ENCODE measurements around the gene ZNF330.

ZNF330 gene

GRCh38 chr4:141244419-141244818, 23.7 kb downstream of the ZNF330 start:
- no peak for TF ChIP-seq REST (IDR thresholded peaks at IDR 0.05; ENCODE audit: low read depth)
- no peak for TF ChIP-seq EP300 (IDR thresholded peaks at IDR 0.05; ENCODE audit: borderline replicate concordance)
- TF ChIP-seq CEBPB (IDR thresholded peaks at IDR 0.05), result no peak
- TF ChIP-seq, protein P1, sequence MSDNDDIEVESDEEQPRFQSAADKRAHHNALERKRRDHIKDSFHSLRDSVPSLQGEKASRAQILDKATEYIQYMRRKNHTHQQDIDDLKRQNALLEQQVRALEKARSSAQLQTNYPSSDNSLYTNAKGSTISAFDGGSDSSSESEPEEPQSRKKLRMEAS (IDR thresholded peaks at IDR 0.05), result no peak
- no peak for TF ChIP-seq RAD21 (IDR thresholded peaks at IDR 0.05; ENCODE audit: low read depth)
- TF ChIP-seq EGR1 (IDR thresholded peaks at IDR 0.05), result no peak
- no peak for TF ChIP-seq TEAD4 (IDR thresholded peaks at IDR 0.05)
- TF ChIP-seq NFIC (IDR thresholded peaks at IDR 0.05), result no peak
- TF ChIP-seq YY1 (IDR thresholded peaks at IDR 0.05; ENCODE audit: low read depth), result no peak
- no peak for TF ChIP-seq TAF1 (IDR thresholded peaks at IDR 0.05; ENCODE audit: low read depth)
- TF ChIP-seq TCF12 (IDR thresholded peaks at IDR 0.05; ENCODE audit: low read depth), result no peak
- TF ChIP-seq FOXM1 (IDR thresholded peaks at IDR 0.05; ENCODE audit: borderline replicate concordance, low read depth), result no peak
- TF ChIP-seq ZBTB7A (IDR thresholded peaks at IDR 0.05; ENCODE audit: low read depth), result no peak

DNA sequence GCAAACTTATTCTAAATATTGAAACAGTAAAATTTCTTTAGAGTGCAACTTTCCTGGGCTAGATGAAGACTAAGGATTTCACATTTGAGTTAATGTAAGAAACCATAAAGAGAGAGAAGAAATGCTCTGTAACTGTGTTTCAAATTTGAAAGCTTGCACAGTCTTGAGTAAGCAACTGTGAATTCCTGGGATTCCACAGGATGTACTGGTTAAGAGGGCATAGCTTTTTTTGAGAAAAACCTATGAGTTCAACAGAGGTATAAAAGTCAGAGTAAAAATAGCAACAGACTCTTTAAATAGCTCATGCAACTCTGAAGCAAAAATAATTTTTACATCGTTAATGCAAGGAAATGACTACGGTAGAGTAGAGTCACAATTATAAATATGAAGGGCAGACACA, 25.5 kb downstream of the ZNF330 start:
- TF ChIP-seq USF1 (IDR thresholded peaks at IDR 0.05), result no peak
- TF ChIP-seq TEAD4 (IDR thresholded peaks at IDR 0.05), result peak; percentile 82

GRCh38 chr4:141246683-141247429, 26.2 kb downstream of the ZNF330 start:
- TF ChIP-seq EGR1 (IDR thresholded peaks at IDR 0.05), result no peak
- no peak for TF ChIP-seq NFIC (IDR thresholded peaks at IDR 0.05)
- no peak for TF ChIP-seq CEBPB (IDR thresholded peaks at IDR 0.05)
- no peak for TF ChIP-seq REST (IDR thresholded peaks at IDR 0.05; ENCODE audit: low read depth)
- no peak for TF ChIP-seq TAF1 (IDR thresholded peaks at IDR 0.05; ENCODE audit: low read depth)
- no peak for TF ChIP-seq EP300 (IDR thresholded peaks at IDR 0.05; ENCODE audit: borderline replicate concordance)

DNA sequence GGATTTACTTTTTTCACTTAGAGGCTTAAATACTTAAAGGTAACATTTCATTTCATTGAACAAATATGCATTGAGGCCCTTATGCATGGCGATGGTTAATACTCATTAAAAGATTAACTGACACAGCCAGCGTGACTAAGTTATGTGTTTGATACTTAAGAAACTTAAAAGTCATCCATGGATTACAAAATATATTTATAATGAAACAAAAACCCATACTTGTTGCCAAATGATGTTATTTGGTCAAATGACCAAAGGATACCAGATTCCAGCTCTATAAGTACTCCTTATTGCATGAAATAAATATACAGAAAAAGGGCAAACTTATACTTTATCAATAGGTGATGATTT, 26.7 kb downstream of the ZNF330 start:
- TF ChIP-seq TCF12 (IDR thresholded peaks at IDR 0.05; ENCODE audit: low read depth), result no peak
- TF ChIP-seq FOXM1 (IDR thresholded peaks at IDR 0.05; ENCODE audit: borderline replicate concordance, low read depth), result no peak

- TF ChIP-seq RAD21 (IDR thresholded peaks at IDR 0.05; ENCODE audit: low read depth), result no peak
- TF ChIP-seq EP300 (IDR thresholded peaks at IDR 0.05; ENCODE audit: borderline replicate concordance), result no peak
- TF ChIP-seq EGR1 (IDR thresholded peaks at IDR 0.05), result no peak
- TF ChIP-seq CEBPB (IDR thresholded peaks at IDR 0.05), result no peak
- TF ChIP-seq USF1 (IDR thresholded peaks at IDR 0.05), result no peak
- no peak for TF ChIP-seq TEAD4 (IDR thresholded peaks at IDR 0.05)
- no peak for TF ChIP-seq REST (IDR thresholded peaks at IDR 0.05; ENCODE audit: low read depth)
- no peak for TF ChIP-seq YY1 (IDR thresholded peaks at IDR 0.05; ENCODE audit: low read depth)
- TF ChIP-seq, protein P1 (IDR thresholded peaks at IDR 0.05), result no peak
- no peak for TF ChIP-seq TCF12 (IDR thresholded peaks at IDR 0.05; ENCODE audit: low read depth)
- TF ChIP-seq TAF1 (IDR thresholded peaks at IDR 0.05; ENCODE audit: low read depth), result no peak
- no peak for TF ChIP-seq CREB1 (IDR thresholded peaks at IDR 0.05; ENCODE audit: low read depth)
- TF ChIP-seq FOXM1 (IDR thresholded peaks at IDR 0.05; ENCODE audit: borderline replicate concordance, low read depth), result no peak
- TF ChIP-seq ZBTB7A (IDR thresholded peaks at IDR 0.05; ENCODE audit: low read depth), result no peak
- TF ChIP-seq NFIC (IDR thresholded peaks at IDR 0.05), result no peak
These were observed 27.3 kb downstream of the ZNF330 start for GRCh38 chr4:141248029-141248428.

Data from Ishikawa (cell line).